ENCODE data around the gene ALDH1L2. TPM values are rescaled to one million over a fixed set of nuclear protein-coding genes. Genes with fewer than 3 reads are reported as not detected.
"Not testable (repeated sequence)": the region's sequence is repeated elsewhere in the genome, so short reads cannot be mapped to it uniquely, and the experiment has no call there.

Gene ALDH1L2
- polyA plus RNA-seq, 2 of the 4 experiments (the other 2 are of a cell fraction), result 2.4 to 28.1 TPM

DNA sequence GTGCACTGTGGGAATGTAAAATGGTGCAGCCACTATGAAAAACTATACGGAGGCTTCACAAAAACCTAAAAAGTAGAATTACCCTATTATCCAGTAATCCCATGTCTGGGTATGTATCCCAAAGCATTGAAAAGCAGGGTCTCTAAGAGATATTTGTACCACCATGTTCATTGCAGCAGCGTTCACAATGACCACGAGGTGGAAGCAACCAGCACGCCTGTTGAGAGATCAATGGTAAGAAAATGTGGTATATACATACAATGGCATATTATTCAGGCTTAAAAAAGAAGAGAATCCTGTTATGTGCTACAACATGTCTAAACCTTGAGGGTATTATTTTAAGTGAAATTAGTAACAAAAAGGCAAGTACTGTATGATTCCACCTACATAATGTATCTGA, 99.1 kb downstream of the ALDH1L2 start:
- Histone ChIP-seq H3K27ac (no peak overlapping the region; a peak in 1 of 6 replicates), H3K4me1 (peaks cover 17% of the 10 kb centered on the region), H3K4me3 (no peak overlapping the region), H3K9me3 (no peaks in the 10 kb centered on the region), H3K4me2 (peak overlapping the region; percentile 79)
- WGBS (ENCODE audit: missing lambda C conversion rate), result 48% methylated on average over 4 of the region's 4 CpGs
- ATAC-seq, result peak in 1 of 2 experiments; percentile 19; a peak in 3 of 6 replicates
- FAIRE-seq, result no peak
- ChIA-PET POLR2A (no interaction called here), CTCF (interaction anchor here (0.7 to 1.6 kb wide), 3 partner anchors 14 to 604 kb away, joined by 3 read pairs; no protein-coding TSS in a partner anchor)
- TF ChIP-seq MAZ (IDR thresholded peaks at IDR 0.05; ENCODE audit: borderline replicate concordance, low read depth, low read length) (no peak), POLR2A (IDR thresholded peaks at IDR 0.05; ENCODE audit: low read length) (no peak), RAD21 (conservative IDR thresholded peaks at IDR 0.05 in 1 of 2, IDR thresholded peaks at IDR 0.05 in 1 of 2) (0 out of 5 replicates have a peak, but pooled peaks of 1 of the 2 experiments have one; percentile 9), ZNF302 (CRISPR knock-in tag; IDR thresholded peaks at IDR 0.05) (no peak), CHD2 (IDR thresholded peaks at IDR 0.05; ENCODE audit: low read length, partially characterized antibody) (no peak), KDM5A (IDR thresholded peaks at IDR 0.05) (no peak), SMC3 (IDR thresholded peaks at IDR 0.05) (no peak), JUNB (IDR thresholded peaks at IDR 0.05) (no peak)
- TF ChIP-seq, protein P1, sequence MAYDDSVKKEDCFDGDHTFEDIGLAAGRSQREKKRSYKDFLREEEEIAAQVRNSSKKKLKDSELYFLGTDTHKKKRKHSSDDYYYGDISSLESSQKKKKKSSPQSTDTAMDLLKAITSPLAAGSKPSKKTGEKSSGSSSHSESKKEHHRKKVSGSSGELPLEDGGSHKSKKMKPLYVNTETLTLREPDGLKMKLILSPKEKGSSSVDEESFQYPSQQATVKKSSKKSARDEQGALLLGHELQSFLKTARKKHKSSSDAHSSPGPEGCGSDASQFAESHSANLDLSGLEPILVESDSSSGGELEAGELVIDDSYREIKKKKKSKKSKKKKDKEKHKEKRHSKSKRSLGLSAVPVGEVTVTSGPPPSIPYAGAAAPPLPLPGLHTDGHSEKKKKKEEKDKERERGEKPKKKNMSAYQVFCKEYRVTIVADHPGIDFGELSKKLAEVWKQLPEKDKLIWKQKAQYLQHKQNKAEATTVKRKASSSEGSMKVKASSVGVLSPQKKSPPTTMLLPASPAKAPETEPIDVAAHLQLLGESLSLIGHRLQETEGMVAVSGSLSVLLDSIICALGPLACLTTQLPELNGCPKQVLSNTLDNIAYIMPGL (CRISPR knock-in tag; IDR thresholded peaks at IDR 0.05; ENCODE audit: borderline replicate concordance), result no peak
- peak in 1 of 2 experiments; percentile 29 for DNase-seq (ENCODE audit: low read depth in 1 of 2, low spot score in 1 of 2)

DNA sequence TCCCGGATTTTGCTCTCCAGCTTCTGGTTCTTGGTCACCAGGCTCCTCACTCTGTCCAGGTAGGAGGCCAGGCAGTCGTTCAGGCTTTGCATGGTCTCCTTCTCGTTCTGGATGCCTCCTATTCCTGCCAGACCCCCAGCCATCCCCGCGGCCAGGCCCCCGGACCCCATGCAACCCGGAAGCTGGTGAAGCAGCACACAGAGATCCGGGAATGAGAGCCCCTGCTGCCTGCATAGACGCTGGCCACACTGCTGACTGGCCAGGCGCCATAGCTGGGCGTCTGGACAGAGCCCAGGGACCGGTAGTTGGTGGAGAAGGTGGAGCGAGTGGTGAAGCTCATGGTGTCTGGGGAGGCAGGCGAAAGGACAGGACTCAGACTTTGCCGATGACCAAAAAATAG, 106.6 kb downstream of the ALDH1L2 start:
- CTCF ChIA-PET, result interaction anchor here (0.6 to 1.2 kb wide), 3 partner anchors 17 to 596 kb away, joined by 4 to 6 read pairs (median 5); no protein-coding TSS in a partner anchor
- H3K9me3 ChIP-seq; H3K4me3 ChIP-seq; POLR2A ChIA-PET; ATAC-seq; DNase-seq (ENCODE audit: low read depth in 1 of 2, low spot score in 1 of 2); FAIRE-seq; H3K4me2 ChIP-seq; H3K4me1 ChIP-seq; H3K27ac ChIP-seq: not testable (repeated sequence)
- 66% methylated on average over 13 of the region's 15 CpGs for WGBS (ENCODE audit: missing lambda C conversion rate)

- ATAC-seq, result no peak
- no peaks in the 10 kb centered on the region for H3K4me1 ChIP-seq
- POLR2A ChIA-PET, result no interaction called here
- WGBS (ENCODE audit: missing lambda C conversion rate), result 82% methylated on average over 8 of the region's 8 CpGs
- no peak for FAIRE-seq
- H3K4me3 ChIP-seq, result no peak overlapping the region
- H3K4me2 ChIP-seq, result no peak overlapping the region
- no peak for DNase-seq (ENCODE audit: low read depth in 1 of 2, low spot score in 1 of 2)
- CTCF ChIA-PET, result interaction anchor here (1.1 kb wide), 1 partner anchor 595 kb away, joined by 6 read pairs; no protein-coding TSS in a partner anchor
- no peak overlapping the region for H3K27ac ChIP-seq
- H3K9me3 ChIP-seq, result no peaks in the 10 kb centered on the region
- TF ChIP-seq POLR2A (IDR thresholded peaks at IDR 0.05; ENCODE audit: low read length) (0 out of 2 replicates have a peak, but pooled peaks have one; percentile 13), HOXA7 (CRISPR knock-in tag; IDR thresholded peaks at IDR 0.05) (no peak)
Observed at GRCh38 chr12:104976703-104977102, 107.6 kb downstream of the ALDH1L2 start.

DNA sequence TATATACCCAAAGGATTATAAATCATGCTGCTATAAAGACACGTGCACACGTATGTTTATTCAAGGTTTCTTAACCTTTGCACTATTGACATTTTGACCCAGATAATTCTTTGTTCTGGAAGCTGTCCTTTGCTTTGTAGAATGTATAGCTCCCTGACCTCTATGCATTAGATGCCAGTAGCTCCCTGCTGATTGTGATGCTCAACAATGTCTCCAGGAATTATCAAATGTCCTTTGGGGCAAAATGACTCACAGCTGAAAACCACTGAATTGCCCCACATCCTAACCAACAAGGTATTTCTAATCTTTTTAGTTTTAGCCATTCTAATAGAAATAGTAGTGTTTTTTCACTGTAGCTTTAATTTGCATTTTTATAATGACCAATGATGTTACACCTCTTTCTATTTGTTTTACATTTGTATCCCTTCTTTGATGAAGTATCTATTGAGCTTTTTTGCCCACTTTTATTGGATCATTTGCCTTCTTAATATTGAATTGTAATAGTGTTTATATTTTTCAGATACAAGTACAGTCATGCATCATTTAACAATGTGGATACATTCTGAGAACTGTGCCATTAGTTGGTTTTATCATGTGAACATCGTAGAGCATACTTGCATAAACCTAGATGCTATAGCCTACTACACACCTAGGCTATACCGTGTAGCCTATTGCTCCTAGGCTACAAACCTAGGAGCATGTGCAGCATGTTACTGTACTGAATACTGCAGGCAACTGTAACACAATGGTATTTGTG, 108.5 kb downstream of the ALDH1L2 start:
- 62% methylated on average over 4 of the region's 4 CpGs for WGBS (ENCODE audit: missing lambda C conversion rate)
- no peak for ATAC-seq
- no peak for DNase-seq (ENCODE audit: low read depth in 1 of 2, low spot score in 1 of 2)
- CTCF ChIA-PET, result no interaction called here
- no peak for FAIRE-seq
- no peaks in the 10 kb centered on the region for H3K9me3 ChIP-seq
- H3K27ac ChIP-seq, result no peak overlapping the region
- H3K4me2 ChIP-seq, result no peak overlapping the region
- no peak overlapping the region for H3K4me3 ChIP-seq
- no peak for TF ChIP-seq CBX2 (IDR thresholded peaks at IDR 0.05; ENCODE audit: borderline replicate concordance, low read depth)
- no peak for TF ChIP-seq GATA3 (IDR thresholded peaks at IDR 0.05; ENCODE audit: borderline replicate concordance)
- TF ChIP-seq NPAS2 (CRISPR knock-in tag; IDR thresholded peaks at IDR 0.05; ENCODE audit: borderline replicate concordance), result no peak
- TF ChIP-seq, protein P2, sequence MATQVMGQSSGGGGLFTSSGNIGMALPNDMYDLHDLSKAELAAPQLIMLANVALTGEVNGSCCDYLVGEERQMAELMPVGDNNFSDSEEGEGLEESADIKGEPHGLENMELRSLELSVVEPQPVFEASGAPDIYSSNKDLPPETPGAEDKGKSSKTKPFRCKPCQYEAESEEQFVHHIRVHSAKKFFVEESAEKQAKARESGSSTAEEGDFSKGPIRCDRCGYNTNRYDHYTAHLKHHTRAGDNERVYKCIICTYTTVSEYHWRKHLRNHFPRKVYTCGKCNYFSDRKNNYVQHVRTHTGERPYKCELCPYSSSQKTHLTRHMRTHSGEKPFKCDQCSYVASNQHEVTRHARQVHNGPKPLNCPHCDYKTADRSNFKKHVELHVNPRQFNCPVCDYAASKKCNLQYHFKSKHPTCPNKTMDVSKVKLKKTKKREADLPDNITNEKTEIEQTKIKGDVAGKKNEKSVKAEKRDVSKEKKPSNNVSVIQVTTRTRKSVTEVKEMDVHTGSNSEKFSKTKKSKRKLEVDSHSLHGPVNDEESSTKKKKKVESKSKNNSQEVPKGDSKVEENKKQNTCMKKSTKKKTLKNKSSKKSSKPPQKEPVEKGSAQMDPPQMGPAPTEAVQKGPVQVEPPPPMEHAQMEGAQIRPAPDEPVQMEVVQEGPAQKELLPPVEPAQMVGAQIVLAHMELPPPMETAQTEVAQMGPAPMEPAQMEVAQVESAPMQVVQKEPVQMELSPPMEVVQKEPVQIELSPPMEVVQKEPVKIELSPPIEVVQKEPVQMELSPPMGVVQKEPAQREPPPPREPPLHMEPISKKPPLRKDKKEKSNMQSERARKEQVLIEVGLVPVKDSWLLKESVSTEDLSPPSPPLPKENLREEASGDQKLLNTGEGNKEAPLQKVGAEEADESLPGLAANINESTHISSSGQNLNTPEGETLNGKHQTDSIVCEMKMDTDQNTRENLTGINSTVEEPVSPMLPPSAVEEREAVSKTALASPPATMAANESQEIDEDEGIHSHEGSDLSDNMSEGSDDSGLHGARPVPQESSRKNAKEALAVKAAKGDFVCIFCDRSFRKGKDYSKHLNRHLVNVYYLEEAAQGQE (IDR thresholded peaks at IDR 0.05), result no peak
- TF ChIP-seq CHD4 (IDR thresholded peaks at IDR 0.05; ENCODE audit: borderline replicate concordance), result no peak
- no peak for TF ChIP-seq FOXS1 (CRISPR knock-in tag; IDR thresholded peaks at IDR 0.05)
- no peak for TF ChIP-seq HOXB13 (CRISPR knock-in tag; IDR thresholded peaks at IDR 0.05; ENCODE audit: low read depth)
- TF ChIP-seq POLR2A (IDR thresholded peaks at IDR 0.05; ENCODE audit: low read length), result no peak
- TF ChIP-seq, protein P3, sequence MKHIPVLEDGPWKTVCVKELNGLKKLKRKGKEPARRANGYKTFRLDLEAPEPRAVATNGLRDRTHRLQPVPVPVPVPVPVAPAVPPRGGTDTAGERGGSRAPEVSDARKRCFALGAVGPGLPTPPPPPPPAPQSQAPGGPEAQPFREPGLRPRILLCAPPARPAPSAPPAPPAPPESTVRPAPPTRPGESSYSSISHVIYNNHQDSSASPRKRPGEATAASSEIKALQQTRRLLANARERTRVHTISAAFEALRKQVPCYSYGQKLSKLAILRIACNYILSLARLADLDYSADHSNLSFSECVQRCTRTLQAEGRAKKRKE (CRISPR knock-in tag; IDR thresholded peaks at IDR 0.05; ENCODE audit: low read depth), result no peak
- TF ChIP-seq JUNB (IDR thresholded peaks at IDR 0.05), result no peak
- no peak for TF ChIP-seq KDM1A (IDR thresholded peaks at IDR 0.05; ENCODE audit: low read depth)
- no peak for TF ChIP-seq ZC3H11A (IDR thresholded peaks at IDR 0.05)
- TF ChIP-seq, protein P4, sequence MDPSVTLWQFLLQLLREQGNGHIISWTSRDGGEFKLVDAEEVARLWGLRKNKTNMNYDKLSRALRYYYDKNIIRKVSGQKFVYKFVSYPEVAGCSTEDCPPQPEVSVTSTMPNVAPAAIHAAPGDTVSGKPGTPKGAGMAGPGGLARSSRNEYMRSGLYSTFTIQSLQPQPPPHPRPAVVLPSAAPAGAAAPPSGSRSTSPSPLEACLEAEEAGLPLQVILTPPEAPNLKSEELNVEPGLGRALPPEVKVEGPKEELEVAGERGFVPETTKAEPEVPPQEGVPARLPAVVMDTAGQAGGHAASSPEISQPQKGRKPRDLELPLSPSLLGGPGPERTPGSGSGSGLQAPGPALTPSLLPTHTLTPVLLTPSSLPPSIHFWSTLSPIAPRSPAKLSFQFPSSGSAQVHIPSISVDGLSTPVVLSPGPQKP (IDR thresholded peaks at IDR 0.05; ENCODE audit: low read depth, low read length), result no peak
- no peaks in the 10 kb centered on the region for H3K4me1 ChIP-seq
- POLR2A ChIA-PET, result no interaction called here
